ENCODE data around the gene ZC3H4.
A peak's percentile ranks its signal among the peaks of the same experiment; 100 is the strongest.

The ZC3H4 gene

DNA sequence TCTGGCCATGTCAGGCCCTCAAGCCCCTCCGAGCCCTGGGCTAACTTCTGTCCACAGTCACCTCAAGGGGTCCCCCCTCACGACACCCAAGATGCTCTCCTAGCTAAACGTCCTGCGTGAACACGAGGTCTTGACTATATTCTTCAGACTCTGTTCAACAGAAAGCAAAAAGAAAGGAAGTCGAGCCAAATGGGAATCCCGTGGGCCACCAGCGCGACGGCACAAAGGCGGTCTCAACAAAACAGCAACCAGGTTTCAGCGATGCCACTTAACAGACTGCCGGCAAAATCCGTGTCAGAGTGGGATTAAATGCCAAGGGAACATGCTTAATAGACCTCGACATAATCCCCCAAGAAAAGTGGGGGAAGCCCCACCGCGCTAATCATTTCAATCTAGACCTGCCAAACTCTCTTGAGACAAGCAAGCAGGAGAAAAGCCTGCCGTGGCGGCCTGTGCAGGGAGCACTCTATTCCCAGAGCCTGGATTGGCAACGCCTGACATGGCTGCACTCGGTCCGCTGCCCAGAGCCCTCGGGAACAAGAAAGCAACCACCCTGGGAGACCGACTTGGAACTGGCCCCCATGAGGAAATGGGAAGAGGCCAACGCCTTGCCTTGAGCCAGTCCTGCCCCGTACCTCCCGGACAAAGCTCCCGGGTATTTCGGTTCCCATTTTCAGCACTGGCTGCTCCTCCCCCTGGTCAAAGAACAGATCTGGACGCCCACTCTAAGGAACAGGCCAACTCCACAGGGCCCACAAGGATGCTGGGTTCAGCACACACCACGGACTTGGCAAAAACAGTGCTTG, 16.0 kb downstream of the ZC3H4 start:
- no CpG with 5 or more reads among the region's 31 CpGs for WGBS (ENCODE audit: extremely low coverage, insufficient coverage, insufficient read length)

DNA sequence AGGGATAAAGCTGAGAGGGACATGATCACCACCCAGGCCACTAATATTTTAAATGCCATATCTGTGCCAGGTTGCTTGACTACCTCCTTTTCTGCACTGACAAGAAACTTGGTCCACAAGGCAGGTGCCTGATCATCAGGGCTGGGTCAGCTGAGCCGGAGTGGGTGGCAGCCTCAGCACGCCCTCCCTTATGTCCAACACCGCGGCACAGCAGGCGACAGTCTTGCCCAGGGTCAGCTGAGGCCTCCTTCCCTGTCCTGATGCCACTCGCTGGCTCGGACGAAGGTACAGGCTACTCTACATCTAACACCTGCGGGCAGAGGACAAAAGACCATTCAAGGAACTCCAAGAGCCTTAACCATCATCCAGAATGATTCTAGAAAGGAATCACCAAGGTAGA, 16.9 kb downstream of the ZC3H4 start:
- Histone ChIP-seq H4K8ac (ENCODE audit: low read depth, low read length) (no peak overlapping the region), H2BK120ac (ENCODE audit: insufficient read depth, low read length, poor library complexity) (no peak overlapping the region), H2AFZ (ENCODE audit: insufficient read depth, low read length, poor library complexity) (no peak overlapping the region), H3K27me3 (ENCODE audit: insufficient read depth, low read length) (no peaks in the 10 kb centered on the region), H3K9me3 (ENCODE audit: insufficient read depth, low read depth, low read length) (no peaks in the 10 kb centered on the region), H3K4me3 (ENCODE audit: low read depth, low read length) (no peak overlapping the region), H3K36me3 (ENCODE audit: control insufficient read depth in 1 of 2, insufficient read depth in 2 of 2, low read length in 2 of 2) (peaks cover 26 to 27% of the 10 kb centered on the region in 2 experiments), H4K91ac (ENCODE audit: low read depth, low read length) (no peak overlapping the region), H3K4me2 (ENCODE audit: low read length) (no peak overlapping the region), H3K79me1 (ENCODE audit: low read length) (peaks cover 2% of the 10 kb centered on the region), H3K79me2 (ENCODE audit: control insufficient read depth, insufficient read depth, low read length, poor library complexity) (peaks cover 5% of the 10 kb centered on the region), H3K4me1 (ENCODE audit: control insufficient read depth in 1 of 2, insufficient read depth in 2 of 2, low read length in 2 of 2) (peaks cover 0 to 15% of the 10 kb centered on the region in 2 experiments), H2BK5ac (ENCODE audit: low read depth, low read length, poor library complexity) (no peak overlapping the region), H3K9ac (ENCODE audit: low read length) (no peak overlapping the region), H3K14ac (ENCODE audit: low read length) (no peak overlapping the region), H2AK5ac (ENCODE audit: low read length) (no peak overlapping the region), H2BK12ac (ENCODE audit: low read length) (no peak overlapping the region), H3K4ac (ENCODE audit: low read depth, low read length) (no peak overlapping the region), H3K27ac (ENCODE audit: low read depth, low read length) (no peak overlapping the region), H3K23ac (ENCODE audit: low read length) (no peak overlapping the region), H3K18ac (ENCODE audit: low read length) (no peak overlapping the region), H4K12ac (ENCODE audit: low read depth, low read length) (no peak overlapping the region)
- no CpG with 5 or more reads among the region's 9 CpGs for WGBS (ENCODE audit: extremely low coverage, insufficient coverage, insufficient read length)
- DNase-seq: no peak

More for the DNA sequence above, 16.0 kb downstream of the ZC3H4 start:
- Histone ChIP-seq H3K9ac (ENCODE audit: low read length) (no peak overlapping the region), H2AFZ (ENCODE audit: insufficient read depth, low read length, poor library complexity) (no peak overlapping the region), H3K27me3 (ENCODE audit: insufficient read depth, low read length) (no peaks in the 10 kb centered on the region), H3K36me3 (ENCODE audit: control insufficient read depth in 1 of 2, insufficient read depth in 2 of 2, low read length in 2 of 2) (peaks cover 20 to 27% of the 10 kb centered on the region in 2 experiments), H4K12ac (ENCODE audit: low read depth, low read length) (no peak overlapping the region), H3K79me1 (ENCODE audit: low read length) (peaks cover 2% of the 10 kb centered on the region), H3K9me3 (ENCODE audit: insufficient read depth, low read depth, low read length) (no peaks in the 10 kb centered on the region), H2BK5ac (ENCODE audit: low read depth, low read length, poor library complexity) (no peak overlapping the region), H3K18ac (ENCODE audit: low read length) (no peak overlapping the region), H2AK5ac (ENCODE audit: low read length) (no peak overlapping the region), H3K79me2 (ENCODE audit: control insufficient read depth, insufficient read depth, low read length, poor library complexity) (peaks cover 5% of the 10 kb centered on the region), H3K23ac (ENCODE audit: low read length) (no peak overlapping the region), H3K27ac (ENCODE audit: low read depth, low read length) (no peak overlapping the region), H3K4me1 (ENCODE audit: control insufficient read depth in 1 of 2, insufficient read depth in 2 of 2, low read length in 2 of 2) (peaks cover 0 to 15% of the 10 kb centered on the region in 2 experiments), H4K8ac (ENCODE audit: low read depth, low read length) (peak overlapping the region; percentile 21), H3K14ac (ENCODE audit: low read length) (no peak overlapping the region), H3K4me2 (ENCODE audit: low read length) (no peak overlapping the region), H2BK120ac (ENCODE audit: insufficient read depth, low read length, poor library complexity) (no peak overlapping the region), H2BK12ac (ENCODE audit: low read length) (no peak overlapping the region), H3K4ac (ENCODE audit: low read depth, low read length) (peak overlapping the region; percentile 37), H3K4me3 (ENCODE audit: low read depth, low read length) (no peak overlapping the region), H4K91ac (ENCODE audit: low read depth, low read length) (no peak overlapping the region)
- DNase-seq: no peak

DNA sequence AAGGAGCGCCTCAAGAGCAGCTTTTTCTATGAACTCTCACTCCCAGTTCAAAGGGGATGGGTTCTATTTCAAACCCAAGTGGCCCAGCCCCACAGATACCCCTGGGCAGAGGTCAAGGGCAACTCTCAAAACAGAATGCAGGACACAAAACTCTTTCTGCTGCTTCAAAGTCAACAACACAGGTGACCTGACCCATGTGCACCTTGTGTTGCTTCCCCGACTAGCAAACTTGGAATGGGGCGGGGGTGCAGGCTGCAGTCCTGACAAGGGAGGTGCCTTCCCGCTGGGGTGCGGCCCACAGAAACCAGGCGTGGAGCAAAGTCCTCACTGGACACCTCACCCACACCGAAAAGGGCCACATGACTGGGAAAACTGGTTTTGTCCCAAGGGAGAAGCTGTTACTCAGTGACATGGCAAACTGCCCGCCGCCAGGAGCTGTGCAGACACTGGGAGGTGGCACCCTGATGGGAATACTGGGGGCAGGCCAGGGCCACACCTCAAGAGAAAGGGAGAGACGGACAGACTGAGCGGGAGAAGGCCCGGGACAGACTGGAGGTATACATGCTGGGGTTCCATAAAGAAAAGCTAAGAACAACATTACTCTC, 17.4 kb downstream of the ZC3H4 start:
- no peaks in the 10 kb centered on the region for H3K9me3 ChIP-seq (ENCODE audit: insufficient read depth, low read depth, low read length)
- H4K91ac ChIP-seq (ENCODE audit: low read depth, low read length): no peak overlapping the region
- peaks cover 26 to 29% of the 10 kb centered on the region in 2 experiments for H3K36me3 ChIP-seq (ENCODE audit: control insufficient read depth in 1 of 2, insufficient read depth in 2 of 2, low read length in 2 of 2)
- no peak overlapping the region for H2AFZ ChIP-seq (ENCODE audit: insufficient read depth, low read length, poor library complexity)
- H2BK12ac ChIP-seq (ENCODE audit: low read length): no peak overlapping the region
- H3K27me3 ChIP-seq (ENCODE audit: insufficient read depth, low read length): no peaks in the 10 kb centered on the region
- H3K18ac ChIP-seq (ENCODE audit: low read length): no peak overlapping the region
- no peak overlapping the region for H4K12ac ChIP-seq (ENCODE audit: low read depth, low read length)
- H3K9ac ChIP-seq (ENCODE audit: low read length): no peak overlapping the region
- no peak overlapping the region for H2BK120ac ChIP-seq (ENCODE audit: insufficient read depth, low read length, poor library complexity)
- H3K4me1 ChIP-seq (ENCODE audit: control insufficient read depth in 1 of 2, insufficient read depth in 2 of 2, low read length in 2 of 2): peaks cover 0 to 15% of the 10 kb centered on the region in 2 experiments
- peaks cover 5% of the 10 kb centered on the region for H3K79me2 ChIP-seq (ENCODE audit: control insufficient read depth, insufficient read depth, low read length, poor library complexity)
- H3K27ac ChIP-seq (ENCODE audit: low read depth, low read length): no peak overlapping the region
- H3K79me1 ChIP-seq (ENCODE audit: low read length): peaks cover 2% of the 10 kb centered on the region
- no peak overlapping the region for H2BK5ac ChIP-seq (ENCODE audit: low read depth, low read length, poor library complexity)
- peak overlapping the region; percentile 12 for H3K4me3 ChIP-seq (ENCODE audit: low read depth, low read length)
- no peak overlapping the region for H3K14ac ChIP-seq (ENCODE audit: low read length)
- H4K8ac ChIP-seq (ENCODE audit: low read depth, low read length): no peak overlapping the region
- no CpG with 5 or more reads among the region's 12 CpGs for WGBS (ENCODE audit: extremely low coverage, insufficient coverage, insufficient read length)
- no peak overlapping the region for H3K23ac ChIP-seq (ENCODE audit: low read length)
- H2AK5ac ChIP-seq (ENCODE audit: low read length): no peak overlapping the region
- H3K4ac ChIP-seq (ENCODE audit: low read depth, low read length): no peak overlapping the region
- no peak for DNase-seq
- no peak overlapping the region for H3K4me2 ChIP-seq (ENCODE audit: low read length)

DNA sequence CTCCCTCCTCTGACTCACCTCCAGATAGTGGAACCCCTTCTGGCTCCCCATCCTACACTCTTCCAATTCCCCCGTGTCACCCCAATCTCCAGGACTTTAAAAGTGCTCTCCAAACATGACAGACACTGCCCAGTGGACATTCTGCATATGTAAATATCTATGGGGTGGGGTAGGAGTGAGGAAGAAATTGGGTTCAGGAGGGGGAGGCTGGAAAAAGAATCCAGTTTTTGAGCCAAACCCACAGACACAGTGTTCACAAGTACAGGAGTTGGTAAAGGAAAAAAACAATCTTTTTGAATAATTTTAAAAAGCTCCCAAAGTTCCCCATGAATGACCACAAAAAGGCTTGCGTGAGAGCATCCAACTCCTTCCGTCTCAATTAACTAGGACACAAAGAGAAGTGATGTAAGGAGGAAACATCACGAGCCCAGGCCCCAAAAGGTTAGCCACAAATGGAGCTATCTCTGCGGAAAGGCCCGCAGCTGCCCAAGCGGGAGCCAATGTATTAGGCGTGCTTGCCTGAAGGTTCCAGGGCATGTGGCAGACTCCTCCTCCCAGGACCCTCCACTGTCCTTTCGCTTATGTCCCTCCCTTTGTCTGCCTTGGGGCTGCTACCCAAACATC, 18.0 kb downstream of the ZC3H4 start:
- Histone ChIP-seq H4K8ac (ENCODE audit: low read depth, low read length) (no peak overlapping the region), H2BK120ac (ENCODE audit: insufficient read depth, low read length, poor library complexity) (no peak overlapping the region), H4K91ac (ENCODE audit: low read depth, low read length) (no peak overlapping the region), H3K9ac (ENCODE audit: low read length) (no peak overlapping the region), H4K12ac (ENCODE audit: low read depth, low read length) (no peak overlapping the region), H3K4me1 (ENCODE audit: control insufficient read depth in 1 of 2, insufficient read depth in 2 of 2, low read length in 2 of 2) (peaks cover 0 to 15% of the 10 kb centered on the region in 2 experiments), H3K9me3 (ENCODE audit: insufficient read depth, low read depth, low read length) (no peaks in the 10 kb centered on the region), H3K79me1 (ENCODE audit: low read length) (peaks cover 2% of the 10 kb centered on the region), H3K79me2 (ENCODE audit: control insufficient read depth, insufficient read depth, low read length, poor library complexity) (peaks cover 4% of the 10 kb centered on the region), H2BK12ac (ENCODE audit: low read length) (no peak overlapping the region), H3K36me3 (ENCODE audit: control insufficient read depth in 1 of 2, insufficient read depth in 2 of 2, low read length in 2 of 2) (peaks cover 25 to 32% of the 10 kb centered on the region in 2 experiments), H3K14ac (ENCODE audit: low read length) (no peak overlapping the region), H3K4me3 (ENCODE audit: low read depth, low read length) (no peak overlapping the region), H3K27me3 (ENCODE audit: insufficient read depth, low read length) (no peaks in the 10 kb centered on the region), H3K27ac (ENCODE audit: low read depth, low read length) (no peak overlapping the region), H3K18ac (ENCODE audit: low read length) (no peak overlapping the region), H2AFZ (ENCODE audit: insufficient read depth, low read length, poor library complexity) (no peak overlapping the region), H2BK5ac (ENCODE audit: low read depth, low read length, poor library complexity) (no peak overlapping the region), H3K4me2 (ENCODE audit: low read length) (no peak overlapping the region), H2AK5ac (ENCODE audit: low read length) (no peak overlapping the region), H3K23ac (ENCODE audit: low read length) (no peak overlapping the region), H3K4ac (ENCODE audit: low read depth, low read length) (no peak overlapping the region)
- no CpG with 5 or more reads among the region's 9 CpGs for WGBS (ENCODE audit: extremely low coverage, insufficient coverage, insufficient read length)
- no peak for DNase-seq

Data from trophoblast cell (in vitro differentiated cells and primary cell).